AG04450 (cell line): ENCODE measurements around the gene TRIM14. TPM values are rescaled to one million over a fixed set of nuclear protein-coding genes. Genes with fewer than 3 reads are reported as not detected.
"Not testable (repeated sequence)": the region's sequence is repeated elsewhere in the genome, so short reads cannot be mapped to it uniquely, and the experiment has no call there.

Experiments used
- CTCF ChIA-PET: fragments of 300-600, 350-600 bp; formaldehyde crosslinking; extraction: SDS; loops from one replicate; lab custom pipeline; 2022; ENCODE audit warnings: antibody characterized with exemption, inconsistent platforms; lab: Charles Lee
- POLR2A ChIA-PET: fragments of 350-600 bp; formaldehyde crosslinking; extraction: SDS; loops from one replicate; lab custom pipeline; 2021; ENCODE audit warnings: antibody characterized with exemption, inconsistent platforms; lab: Yijun Ruan, JAX
- DNase-seq: peaks from one replicate; pipeline ENCODE4 v3.0.0-alpha.2; 2011; ENCODE audit warnings: low read depth, low spot score
- H3K27ac ChIP-seq: one replicate; pipeline ENCODE4 v1.5.1; 2012; ENCODE audit warnings: low read depth, low read length, control low read depth
- H3K27me3 ChIP-seq: one replicate; pipeline ENCODE4 v1.6.0; 2012; ENCODE audit warnings: low read length; ENCODE audit not compliant: control insufficient read depth, insufficient read depth
- H3K4me3 ChIP-seq: 2 replicates; pipeline ENCODE4 v1.5.1; 2011; ENCODE audit warnings: mild to moderate bottlenecking, low read depth, low read length, control low read depth
- H3K9me3 ChIP-seq: 2 replicates; pipeline ENCODE4 v1.5.1; 2012; ENCODE audit warnings: low read length; ENCODE audit not compliant: control insufficient read depth, insufficient read depth
- polyA plus RNA-seq: library from polyadenylated mRNA; depleted of rRNA; stranded (reverse); fragments of >200 nt; gene quantifications from 2 replicates; pipeline ENCODE4 v1.2.3, GENCODE V29; 2011; rRNA removed
- small RNA-seq: library from RNA; depleted of rRNA; stranded (forward); fragments of <200 nt; gene quantifications from one replicate; pipeline ENCODE3, GENCODE V24; 2012; ENCODE audit warnings: low read depth; ENCODE audit not compliant: insufficient read length
- TF ChIP-seq, protein P1 (sequence below): IDR thresholded peaks from 2 replicates; pipeline ENCODE4 v1.5.1; 2011; ENCODE audit warnings: low read depth, low read length, control low read depth, inconsistent platforms

TRIM14 gene
- polyA plus RNA-seq, 1 experiment, result 8.3 TPM

DNA sequence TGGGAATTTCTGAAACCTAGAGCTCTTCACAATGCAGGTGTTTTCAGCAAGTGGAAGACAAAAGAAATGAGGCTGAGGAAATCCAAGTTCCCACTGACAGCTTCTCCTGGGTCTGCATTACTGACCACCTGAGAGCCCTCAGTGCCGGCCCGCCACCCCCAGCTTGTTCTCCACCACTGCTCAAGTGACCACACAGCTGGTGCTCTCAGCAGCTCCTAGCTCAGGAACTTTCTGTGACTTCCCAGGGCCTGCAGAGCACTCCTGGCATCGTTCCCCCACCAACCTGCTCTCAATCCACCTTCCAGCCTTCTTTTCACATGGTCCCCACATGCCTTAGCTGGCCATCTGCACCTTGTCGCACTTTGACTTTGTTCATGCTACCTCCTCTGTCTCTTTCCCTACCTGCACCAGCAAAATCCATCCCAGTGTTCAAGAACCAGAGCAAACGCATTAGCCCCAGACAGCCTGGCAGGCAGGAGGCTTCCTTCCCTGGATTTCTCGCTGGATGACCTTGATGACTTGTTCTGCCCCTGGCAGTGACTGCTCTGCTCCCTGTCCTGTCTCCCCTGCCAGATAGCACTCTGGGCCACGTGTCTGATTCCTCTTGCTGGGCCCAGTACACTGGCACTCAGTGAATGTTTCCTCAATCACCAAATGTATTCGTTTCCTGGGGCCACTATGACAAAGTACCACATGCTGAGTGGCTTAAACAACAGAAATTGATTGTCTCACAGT is 97.5 kb downstream of the TRIM14 start:
- TF ChIP-seq, protein P1, sequence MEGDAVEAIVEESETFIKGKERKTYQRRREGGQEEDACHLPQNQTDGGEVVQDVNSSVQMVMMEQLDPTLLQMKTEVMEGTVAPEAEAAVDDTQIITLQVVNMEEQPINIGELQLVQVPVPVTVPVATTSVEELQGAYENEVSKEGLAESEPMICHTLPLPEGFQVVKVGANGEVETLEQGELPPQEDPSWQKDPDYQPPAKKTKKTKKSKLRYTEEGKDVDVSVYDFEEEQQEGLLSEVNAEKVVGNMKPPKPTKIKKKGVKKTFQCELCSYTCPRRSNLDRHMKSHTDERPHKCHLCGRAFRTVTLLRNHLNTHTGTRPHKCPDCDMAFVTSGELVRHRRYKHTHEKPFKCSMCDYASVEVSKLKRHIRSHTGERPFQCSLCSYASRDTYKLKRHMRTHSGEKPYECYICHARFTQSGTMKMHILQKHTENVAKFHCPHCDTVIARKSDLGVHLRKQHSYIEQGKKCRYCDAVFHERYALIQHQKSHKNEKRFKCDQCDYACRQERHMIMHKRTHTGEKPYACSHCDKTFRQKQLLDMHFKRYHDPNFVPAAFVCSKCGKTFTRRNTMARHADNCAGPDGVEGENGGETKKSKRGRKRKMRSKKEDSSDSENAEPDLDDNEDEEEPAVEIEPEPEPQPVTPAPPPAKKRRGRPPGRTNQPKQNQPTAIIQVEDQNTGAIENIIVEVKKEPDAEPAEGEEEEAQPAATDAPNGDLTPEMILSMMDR, result no peak
- no peak for DNase-seq
- H3K27me3 ChIP-seq, result no peaks in the 10 kb centered on the region
- H3K4me3 ChIP-seq, result no peak overlapping the region
- ChIA-PET POLR2A (interaction anchor here (0.6 kb wide), 1 partner anchor 279 kb away, joined by 3 read pairs; no protein-coding TSS in a partner anchor), CTCF (interaction anchor here (1.2 to 1.4 kb wide), 2 partner anchors 12 to 13 kb away, joined by 4 read pairs; no protein-coding TSS in a partner anchor)
- no peaks in the 10 kb centered on the region for H3K9me3 ChIP-seq
- H3K27ac ChIP-seq, result no peak overlapping the region

- Histone ChIP-seq H3K27ac (no peak overlapping the region), H3K27me3 (no peaks in the 10 kb centered on the region), H3K4me3 (no peak overlapping the region), H3K9me3 (no peaks in the 10 kb centered on the region)
- ChIA-PET POLR2A (interaction anchor here (0.6 kb wide), 1 partner anchor 15 kb away, joined by 6 read pairs; no protein-coding TSS in a partner anchor), CTCF (interaction anchor here (0.7 to 1.4 kb wide), 3 partner anchors 13 to 98 kb away, joined by 4 to 9 read pairs (median 4); no protein-coding TSS in a partner anchor)
- TF ChIP-seq, protein P1, result no peak
- no peak for DNase-seq
Measured at GRCh38 chr9:98020476-98021145, 98.4 kb downstream of the TRIM14 start.

- H3K9me3 ChIP-seq, H3K27me3 ChIP-seq, H3K4me3 ChIP-seq, POLR2A ChIA-PET, DNase-seq, H3K27ac ChIP-seq: not testable (repeated sequence)
- CTCF ChIA-PET, result interaction anchor here (1.4 kb wide), 1 partner anchor 14 kb away, joined by 4 read pairs; no protein-coding TSS in a partner anchor
Measured at GRCh38 chr9:98019869-98020268, 99.2 kb downstream of the TRIM14 start.

Small RNAs within 50 kb of the gene (small RNA-seq; reads per million reads assigned to genes)
- not detected for gene RF00017
- not detected for gene RNU6-918P

Other genes with a start within 250 kb of the TRIM14 start
- 11.1 and 12.6 TPM in 2 replicates for gene TRMO, start 196.7 kb downstream of the TRIM14 start, polyA plus RNA-seq
- gene HEMGN, start 181.1 kb downstream of the TRIM14 start, polyA plus RNA-seq, result not detected in 2 replicates
- gene ANP32B, start 135.9 kb downstream of the TRIM14 start, polyA plus RNA-seq, result 53.3 and 59.0 TPM in 2 replicates
- gene NANS, start 62.5 kb downstream of the TRIM14 start, polyA plus RNA-seq, result 111 and 122 TPM in 2 replicates
- 1.4 TPM in 2 replicates for gene CORO2A, start 73.4 kb upstream of the TRIM14 start, polyA plus RNA-seq
- 17.2 and 21.9 TPM in 2 replicates for gene TBC1D2, start 136.4 kb upstream of the TRIM14 start, polyA plus RNA-seq